AG04449 (cell line): ENCODE results near the gene ZSCAN5C.

Experiments
- CTCF ChIA-PET: fragments of 350-600 bp; formaldehyde crosslinking; extraction: SDS; loops from one replicate; lab custom pipeline; 2021; ENCODE audit warnings: antibody characterized with exemption; lab: Yijun Ruan, JAX
- POLR2A ChIA-PET: fragments of 400-600, 350-600 bp; formaldehyde crosslinking; extraction: SDS; loops from one replicate; lab custom pipeline; 2020; ENCODE audit warnings: antibody characterized with exemption, inconsistent platforms; lab: Yijun Ruan, JAX
- DNase-seq: peaks from one replicate; pipeline ENCODE4 v3.0.0-alpha.2; 2010; ENCODE audit warnings: low read depth, low spot score
- H3K4me3 ChIP-seq: 2 replicates; pipeline ENCODE4 v1.5.1; 2011; ENCODE audit warnings: low read depth, mild to moderate bottlenecking, control low read depth, low read length
- CTCF ChIP-seq: IDR thresholded peaks from one replicate; pipeline ENCODE4 v1.5.1; 2011; ENCODE audit warnings: mild to moderate bottlenecking, moderate library complexity, low read length, control low read depth, inconsistent platforms; ENCODE audit not compliant: insufficient read depth; ENCODE audit errors: missing control alignments

ZSCAN5C gene

GRCh38 chr19:56158170-56158757 is 43.8 kb upstream of the ZSCAN5C start:
- DNase-seq: no peak
- no peak overlapping the region for H3K4me3 ChIP-seq
- no peak for TF ChIP-seq CTCF
- ChIA-PET CTCF (interaction anchor here (0.8 to 0.9 kb wide), 2 partner anchors 8 to 95 kb away, joined by 3 read pairs; no protein-coding TSS in a partner anchor), POLR2A (no interaction called here)

- H3K4me3 ChIP-seq: no peak overlapping the region
- no peak for DNase-seq
- CTCF ChIA-PET: no interaction called here
- no peak for TF ChIP-seq CTCF
- POLR2A ChIA-PET: no interaction called here
These were observed 43.0 kb upstream of the ZSCAN5C start for GRCh38 chr19:56159009-56159559.

GRCh38 chr19:56159622-56160271 is 42.3 kb upstream of the ZSCAN5C start:
- DNase-seq: no peak
- ChIA-PET POLR2A (no interaction called here), CTCF (no interaction called here)
- no peak overlapping the region for H3K4me3 ChIP-seq
- no peak for TF ChIP-seq CTCF

- ChIA-PET CTCF (interaction anchor here (2.5 kb wide), 1 partner anchor 10 kb away, joined by 7 read pairs; no protein-coding TSS in a partner anchor), POLR2A (no interaction called here)
- DNase-seq: no peak
- TF ChIP-seq CTCF: no peak
- no peak overlapping the region for H3K4me3 ChIP-seq
These were observed 40.5 kb upstream of the ZSCAN5C start for GRCh38 chr19:56161534-56161933.

GRCh38 chr19:56162258-56162657 is 39.8 kb upstream of the ZSCAN5C start:
- ChIA-PET POLR2A (no interaction called here), CTCF (interaction anchor here (2.5 kb wide), 1 partner anchor 10 kb away, joined by 7 read pairs; no protein-coding TSS in a partner anchor)
- no peak for TF ChIP-seq CTCF
- no peak for DNase-seq
- H3K4me3 ChIP-seq: no peak overlapping the region

- ChIA-PET CTCF (interaction anchor here (1.4 kb wide), 1 partner anchor 87 kb away, joined by 3 read pairs; no protein-coding TSS in a partner anchor), POLR2A (no interaction called here)
- H3K4me3 ChIP-seq: no peak overlapping the region
- TF ChIP-seq CTCF: no peak
- no peak for DNase-seq
These were observed 39.0 kb upstream of the ZSCAN5C start for GRCh38 chr19:56163097-56163496.
